ENCODE data around the gene SIRT4. TPM values are rescaled to one million over a fixed set of nuclear protein-coding genes. Genes with fewer than 3 reads are reported as not detected.

Gene SIRT4
- total RNA-seq, 1 donor from 2014 or later: 2.2 TPM

DNA sequence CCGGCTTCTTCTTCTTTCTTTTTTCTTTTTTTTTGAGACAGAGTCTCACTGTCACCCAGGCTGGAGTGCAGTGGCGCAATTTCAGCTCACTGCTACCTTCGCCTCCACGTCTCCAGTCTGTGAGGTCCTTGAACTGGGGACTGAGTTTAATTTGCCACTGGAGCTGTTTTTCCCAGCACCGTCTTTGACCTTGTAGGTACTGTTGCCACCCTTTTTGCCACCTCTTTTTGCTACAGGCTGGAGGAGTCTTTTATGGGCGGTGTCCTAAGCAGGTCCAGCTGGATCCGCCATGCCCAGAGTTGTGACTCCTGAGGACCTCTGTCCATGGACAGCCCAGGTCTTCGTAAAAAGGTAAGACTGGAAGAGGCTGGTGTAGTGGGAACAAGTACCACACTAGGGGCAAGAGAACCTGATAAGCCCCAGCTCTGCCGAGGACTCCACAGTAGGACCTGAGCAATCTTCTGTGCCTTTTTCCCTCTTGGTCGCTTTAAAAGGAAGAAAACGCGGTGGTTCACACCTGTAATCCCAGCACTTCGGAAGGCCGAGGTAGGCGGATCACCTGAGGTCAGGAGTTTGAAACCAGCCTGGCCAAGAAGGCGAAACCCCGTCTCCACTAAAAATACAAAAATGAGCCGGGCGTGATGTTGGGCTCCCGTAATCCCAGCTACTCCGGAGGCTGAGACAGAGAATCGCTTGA is 11.4 kb upstream of the SIRT4 start:
- H3K9me3 Mint-ChIP-seq: no peaks in the 10 kb centered on the region
- no peak overlapping the region for H3K27ac Mint-ChIP-seq
- H3K27me3 Mint-ChIP-seq (ENCODE audit: low read depth): peaks cover 12% of the 10 kb centered on the region
- intact Hi-C loops (cut with micrococcal nuclease): loop anchor here (1.0 to 2.0 kb wide), 2 partner anchors 38 to 59 kb away; no protein-coding TSS in a partner anchor
- peaks cover 8% of the 10 kb centered on the region for H3K4me1 Mint-ChIP-seq (ENCODE audit: low read depth)
- no peaks in the 10 kb centered on the region for H3K36me3 Mint-ChIP-seq (ENCODE audit: low read depth)
- no peak overlapping the region for H3K4me3 Mint-ChIP-seq (ENCODE audit: low read depth)
- DNase-seq (ENCODE audit: low spot score): peak; percentile 41

DNA sequence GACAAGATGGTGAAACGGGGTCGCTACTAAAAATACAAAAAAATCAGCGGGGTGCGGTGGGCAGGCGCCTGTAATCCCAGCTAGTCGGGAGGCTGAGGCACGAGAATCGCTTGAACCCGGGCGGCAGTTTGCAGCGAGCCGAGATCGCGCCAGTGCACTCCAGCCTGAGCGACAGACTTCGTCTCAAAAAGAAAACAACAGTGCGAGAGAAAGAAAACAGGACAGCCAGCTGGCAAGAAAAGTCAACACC is 9.8 kb upstream of the SIRT4 start:
- no peak for DNase-seq (ENCODE audit: low spot score)

DNA sequence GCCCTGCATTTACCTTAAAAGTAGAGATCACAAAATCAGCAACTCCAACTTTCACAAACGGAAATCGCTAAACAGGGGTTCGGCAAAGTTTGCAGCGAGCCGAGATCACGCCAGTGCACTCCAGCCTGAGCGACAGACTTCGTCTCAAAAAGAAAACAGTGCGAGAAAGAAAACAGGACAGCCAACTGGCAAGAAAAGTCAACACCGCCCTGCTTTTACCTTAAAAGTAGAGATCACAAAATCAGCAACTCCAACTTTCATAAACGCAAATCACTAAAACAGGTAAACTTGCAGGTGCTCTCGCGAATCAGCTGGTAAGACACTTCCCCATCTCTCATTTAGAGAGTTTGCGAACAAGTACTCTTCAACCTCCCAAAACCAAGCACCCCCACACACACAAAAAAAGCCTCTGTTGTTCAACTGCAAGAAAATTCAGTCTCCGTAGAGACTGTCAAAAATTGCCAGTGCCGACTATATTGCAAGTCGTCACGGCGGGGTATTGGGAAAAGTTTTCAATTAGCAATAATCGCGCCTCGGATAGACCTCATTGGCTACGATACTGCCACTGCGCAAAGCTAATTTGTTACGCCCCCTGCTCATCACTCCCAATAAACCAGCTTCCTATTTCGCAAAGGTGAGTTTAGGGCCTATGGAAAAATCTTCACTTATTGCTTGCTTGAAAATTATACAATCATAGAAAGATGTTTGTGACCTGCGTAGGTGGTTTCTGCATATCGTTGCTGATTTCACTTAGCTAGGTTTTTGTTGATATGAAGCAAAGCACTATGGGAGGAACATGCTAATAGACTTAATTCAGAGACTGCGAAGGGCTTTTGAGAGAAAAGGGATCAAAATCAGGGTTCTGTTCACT is 9.2 kb upstream of the SIRT4 start, which contains the start of gene RNU4-1:
Gene RNU4-1 (minus strand): TSS at position 577 of the 871 bp plus-strand sequence.
- Mint-ChIP-seq H3K27me3 (ENCODE audit: low read depth) (peaks cover 9% of the 10 kb centered on the region), H3K9me3 (no peaks in the 10 kb centered on the region), H3K36me3 (ENCODE audit: low read depth) (no peaks in the 10 kb centered on the region), H3K4me3 (ENCODE audit: low read depth) (no peak within 1 kb of the TSS), H3K4me1 (ENCODE audit: low read depth) (peaks cover 8% of the 10 kb centered on the region), H3K27ac (no peak within 1 kb of the TSS)
- intact Hi-C loops (cut with micrococcal nuclease): loop anchor here (1.0 to 2.0 kb wide), 6 partner anchors 9 to 280 kb away; partner anchors contain the start of genes PXN, RPLP0 and SIRT4
- DNase-seq (ENCODE audit: low spot score): peak; percentile 76

More for the DNA sequence above, 9.8 kb upstream of the SIRT4 start:
- peaks cover 8% of the 10 kb centered on the region for H3K4me1 Mint-ChIP-seq (ENCODE audit: low read depth)
- intact Hi-C loops (cut with micrococcal nuclease): loop anchor here (1.0 to 2.0 kb wide), 4 partner anchors 25 to 280 kb away; partner anchors contain the start of gene PXN
- H3K36me3 Mint-ChIP-seq (ENCODE audit: low read depth): no peaks in the 10 kb centered on the region
- no peak overlapping the region for H3K4me3 Mint-ChIP-seq (ENCODE audit: low read depth)
- no peak overlapping the region for H3K27ac Mint-ChIP-seq
- H3K27me3 Mint-ChIP-seq (ENCODE audit: low read depth): peaks cover 10% of the 10 kb centered on the region
- H3K9me3 Mint-ChIP-seq: no peaks in the 10 kb centered on the region

- Mint-ChIP-seq H3K4me1 (ENCODE audit: low read depth) (peaks cover 11% of the 10 kb centered on the region), H3K27ac (no peak overlapping the region), H3K36me3 (ENCODE audit: low read depth) (no peaks in the 10 kb centered on the region), H3K9me3 (no peaks in the 10 kb centered on the region), H3K4me3 (ENCODE audit: low read depth) (no peak overlapping the region), H3K27me3 (ENCODE audit: low read depth) (peaks cover 4% of the 10 kb centered on the region)
- DNase-seq (ENCODE audit: low spot score): no peak
- intact Hi-C loops (cut with micrococcal nuclease): no loop called here
These were observed 12.1 kb downstream of the SIRT4 start for GRCh38 chr12:120314220-120314619.

DNA sequence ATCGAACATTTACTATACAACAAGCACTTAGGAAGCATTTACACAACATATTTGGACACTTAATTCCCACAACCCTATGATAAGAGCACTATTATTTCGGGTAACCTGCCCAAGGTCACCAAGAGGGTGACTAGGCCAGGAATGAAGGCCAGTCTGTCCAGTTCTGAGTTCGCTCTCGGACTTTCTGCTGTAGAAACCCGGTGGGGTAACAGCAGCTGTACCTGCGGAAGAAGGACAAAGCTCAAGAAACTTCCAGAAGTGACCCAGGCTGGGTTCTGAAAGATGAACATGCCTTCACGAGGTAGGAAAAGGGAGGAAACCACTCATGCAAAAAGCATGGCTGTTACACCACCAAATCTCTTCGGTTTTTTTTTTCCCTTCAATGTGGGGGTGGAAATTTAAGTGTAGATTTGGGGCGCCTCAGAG is 14.7 kb downstream of the SIRT4 start:
- peaks cover 11% of the 10 kb centered on the region for H3K4me1 Mint-ChIP-seq (ENCODE audit: low read depth)
- intact Hi-C loops (cut with micrococcal nuclease): loop anchor here (1.0 kb wide), 2 partner anchors 15 to 25 kb away; partner anchors contain the start of gene SIRT4
- H3K27me3 Mint-ChIP-seq (ENCODE audit: low read depth): peaks cover 4% of the 10 kb centered on the region
- H3K27ac Mint-ChIP-seq: peak overlapping the region; percentile 96
- no peaks in the 10 kb centered on the region for H3K36me3 Mint-ChIP-seq (ENCODE audit: low read depth)
- peak overlapping the region; percentile 95 for H3K4me3 Mint-ChIP-seq (ENCODE audit: low read depth)
- DNase-seq (ENCODE audit: low spot score): no peak
- no peaks in the 10 kb centered on the region for H3K9me3 Mint-ChIP-seq

DNA sequence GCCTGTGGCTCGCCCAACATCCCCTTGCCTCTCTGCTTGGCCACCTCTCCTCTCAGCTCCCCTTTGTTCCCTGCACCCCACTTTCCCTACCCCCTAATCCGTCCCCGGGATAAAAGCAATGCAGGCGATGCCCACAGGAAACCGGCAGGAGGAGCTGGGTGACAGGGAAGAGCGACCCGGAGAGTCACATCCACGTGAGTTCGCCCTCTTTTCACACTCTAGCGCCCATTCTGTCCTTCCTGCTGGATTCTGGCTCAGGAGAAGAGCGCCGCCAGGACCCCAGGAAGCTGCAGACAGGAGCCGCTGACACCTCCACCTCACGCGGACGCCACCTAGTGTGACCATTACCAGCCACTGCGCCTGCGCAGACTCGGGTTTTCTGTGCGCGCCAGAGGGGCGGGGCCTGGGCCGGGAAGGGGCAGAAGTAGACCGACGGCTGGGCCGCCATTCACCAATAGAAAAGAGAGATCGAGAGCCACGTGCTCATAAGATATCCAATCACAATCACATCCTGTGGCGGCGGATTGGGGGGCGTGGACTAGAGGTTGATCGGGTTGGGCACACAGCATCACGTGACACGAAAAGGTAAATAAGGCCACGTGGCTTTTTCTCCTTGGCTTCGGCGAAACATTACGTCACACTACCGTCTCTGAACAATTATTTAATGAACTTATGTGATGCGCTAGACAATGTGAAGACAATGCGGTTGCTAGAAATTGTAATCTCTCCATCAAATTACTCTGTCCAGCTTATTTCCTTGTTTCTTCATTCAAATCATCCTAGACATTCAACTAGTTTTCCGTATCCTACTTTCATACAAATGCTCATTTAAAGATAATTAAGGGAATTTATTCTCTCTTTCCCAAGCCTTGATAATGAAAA is 15.3 kb downstream of the SIRT4 start:
- H3K4me3 Mint-ChIP-seq (ENCODE audit: low read depth): peak overlapping the region; percentile 95
- H3K4me1 Mint-ChIP-seq (ENCODE audit: low read depth): peaks cover 11% of the 10 kb centered on the region
- peak; percentile 100 for DNase-seq (ENCODE audit: low spot score)
- no peaks in the 10 kb centered on the region for H3K9me3 Mint-ChIP-seq
- H3K27ac Mint-ChIP-seq: peak overlapping the region; percentile 96
- H3K27me3 Mint-ChIP-seq (ENCODE audit: low read depth): peaks cover 4% of the 10 kb centered on the region
- H3K36me3 Mint-ChIP-seq (ENCODE audit: low read depth): no peaks in the 10 kb centered on the region
- intact Hi-C loops (cut with micrococcal nuclease): loop anchor here (1.0 kb wide), 2 partner anchors 15 to 25 kb away; partner anchors contain the start of gene SIRT4

GRCh38 chr12:120321382-120322202 is 19.5 kb downstream of the SIRT4 start:
- Mint-ChIP-seq H3K4me1 (ENCODE audit: low read depth) (peaks cover 19% of the 10 kb centered on the region), H3K4me3 (ENCODE audit: low read depth) (no peak overlapping the region), H3K27ac (no peak overlapping the region), H3K36me3 (ENCODE audit: low read depth) (no peaks in the 10 kb centered on the region), H3K27me3 (ENCODE audit: low read depth) (peaks cover 7% of the 10 kb centered on the region), H3K9me3 (no peaks in the 10 kb centered on the region)
- DNase-seq (ENCODE audit: low spot score): no peak
- intact Hi-C loops (cut with micrococcal nuclease): loop anchor here (10.0 kb wide), 1 partner anchor 263 kb away; the partner anchor contains the start of gene POP5

GRCh38 chr12:120323772-120324171 is 21.7 kb downstream of the SIRT4 start:
- Mint-ChIP-seq H3K4me3 (ENCODE audit: low read depth) (no peak overlapping the region), H3K4me1 (ENCODE audit: low read depth) (peaks cover 9% of the 10 kb centered on the region), H3K9me3 (no peaks in the 10 kb centered on the region), H3K27ac (no peak overlapping the region), H3K36me3 (ENCODE audit: low read depth) (no peaks in the 10 kb centered on the region), H3K27me3 (ENCODE audit: low read depth) (peaks cover 3% of the 10 kb centered on the region)
- no peak for DNase-seq (ENCODE audit: low spot score)
- intact Hi-C loops (cut with micrococcal nuclease): loop anchor here (10.0 kb wide), 1 partner anchor 261 kb away; the partner anchor contains the start of gene POP5

DNA sequence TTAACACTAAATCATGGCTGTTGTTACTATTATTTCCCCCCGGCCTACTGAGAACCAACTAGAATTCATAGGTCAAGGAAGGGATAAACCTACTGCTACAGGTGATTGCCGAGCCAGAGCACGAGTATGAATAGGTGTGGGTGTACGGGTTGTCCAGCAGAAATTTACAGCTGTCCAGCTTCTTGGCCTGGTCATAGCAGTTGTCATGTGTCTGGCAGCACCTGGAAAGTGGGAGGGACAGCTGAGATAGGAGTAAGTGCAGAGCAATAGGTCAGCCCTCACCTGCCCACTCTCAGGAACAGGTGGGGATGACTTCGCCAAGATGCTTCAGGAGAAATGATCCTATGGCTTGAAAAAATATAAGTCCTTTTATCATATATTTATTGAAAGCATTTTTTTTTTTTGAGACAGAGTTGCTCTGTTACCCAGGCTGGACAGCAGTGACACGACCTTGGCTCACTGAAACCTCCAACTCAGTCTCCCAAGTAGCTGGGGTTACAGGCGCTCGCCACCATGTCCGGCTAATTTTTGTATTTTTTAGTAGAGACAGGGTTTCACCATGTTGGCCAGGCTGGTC is 22.8 kb downstream of the SIRT4 start:
- no peak overlapping the region for H3K4me3 Mint-ChIP-seq (ENCODE audit: low read depth)

DNA sequence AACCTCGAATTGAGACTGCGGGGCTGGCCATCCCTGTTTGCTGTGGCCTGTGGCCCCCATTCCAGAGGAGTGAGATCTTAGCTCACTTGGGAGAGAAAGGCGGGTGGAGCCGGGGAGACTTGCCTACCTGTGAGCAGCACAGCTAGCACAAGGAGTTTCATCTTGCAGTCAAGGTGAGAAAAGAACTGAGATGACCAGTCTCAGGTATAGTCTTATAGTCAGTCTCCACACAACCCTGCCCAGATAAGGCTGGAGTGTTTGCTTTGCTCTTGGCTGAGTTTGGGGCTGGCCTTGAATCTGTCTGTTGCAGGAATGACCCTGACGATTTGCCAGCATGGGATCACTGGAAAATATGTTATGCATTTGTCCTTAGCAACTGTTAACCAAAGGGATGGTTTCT is 25.5 kb downstream of the SIRT4 start, which contains the start of gene PLA2G1B:
Gene PLA2G1B (minus strand): TSS at position 187 of the 400 bp plus-strand sequence. CDS start 26 bp downstream, at position 161.
- H3K27ac Mint-ChIP-seq: no peak within 1 kb of the TSS
- no peak within 1 kb of the TSS for H3K4me3 Mint-ChIP-seq (ENCODE audit: low read depth)
- intact Hi-C loops (cut with micrococcal nuclease): loop anchor here (5.0 to 10.0 kb wide), 2 partner anchors 110 to 257 kb away; partner anchors contain the start of genes COX6A1 and POP5

More for the DNA sequence above, 22.8 kb downstream of the SIRT4 start:
- intact Hi-C loops (cut with micrococcal nuclease): loop anchor here (5.0 to 10.0 kb wide), 2 partner anchors 112 to 260 kb away; partner anchors contain the start of genes COX6A1 and POP5
- Mint-ChIP-seq H3K9me3 (no peaks in the 10 kb centered on the region), H3K27me3 (ENCODE audit: low read depth) (peaks cover 3% of the 10 kb centered on the region), H3K27ac (no peak overlapping the region), H3K36me3 (ENCODE audit: low read depth) (no peaks in the 10 kb centered on the region), H3K4me1 (ENCODE audit: low read depth) (peaks cover 9% of the 10 kb centered on the region)
- DNase-seq (ENCODE audit: low spot score): no peak

DNA sequence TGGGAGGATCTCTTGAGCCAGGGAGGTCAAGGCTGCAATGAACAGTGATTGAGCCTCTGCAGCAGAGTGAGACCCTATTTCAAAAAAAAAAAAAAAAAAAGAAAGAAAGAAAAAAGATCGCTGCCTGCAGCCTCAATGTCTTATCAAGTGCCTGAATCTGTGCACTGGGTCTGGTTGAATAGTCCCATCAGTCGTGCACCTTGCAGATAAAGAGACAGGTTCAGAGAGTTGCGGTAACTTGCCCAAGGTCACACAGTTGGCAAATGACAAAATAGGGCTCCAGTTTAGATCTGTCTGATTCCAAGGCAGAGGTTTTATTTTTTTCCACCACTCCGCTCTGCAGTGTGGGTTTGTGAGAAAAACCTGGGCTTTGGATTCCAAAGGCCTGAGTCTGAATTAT is 26.1 kb downstream of the SIRT4 start:
- no peak overlapping the region for H3K4me3 Mint-ChIP-seq (ENCODE audit: low read depth)
- no peaks in the 10 kb centered on the region for H3K36me3 Mint-ChIP-seq (ENCODE audit: low read depth)
- peaks cover 9% of the 10 kb centered on the region for H3K4me1 Mint-ChIP-seq (ENCODE audit: low read depth)
- peaks cover 3% of the 10 kb centered on the region for H3K27me3 Mint-ChIP-seq (ENCODE audit: low read depth)
- intact Hi-C loops (cut with micrococcal nuclease): loop anchor here (5.0 to 10.0 kb wide), 2 partner anchors 109 to 257 kb away; partner anchors contain the start of genes COX6A1 and POP5
- no peak for DNase-seq (ENCODE audit: low spot score)
- H3K27ac Mint-ChIP-seq: no peak overlapping the region
- no peaks in the 10 kb centered on the region for H3K9me3 Mint-ChIP-seq

More for the DNA sequence above, 25.5 kb downstream of the SIRT4 start, which contains the start of gene PLA2G1B:
- Mint-ChIP-seq H3K9me3 (no peaks in the 10 kb centered on the region), H3K4me1 (ENCODE audit: low read depth) (peaks cover 9% of the 10 kb centered on the region), H3K36me3 (ENCODE audit: low read depth) (no peaks in the 10 kb centered on the region), H3K27me3 (ENCODE audit: low read depth) (peaks cover 3% of the 10 kb centered on the region)
- DNase-seq (ENCODE audit: low spot score): no peak

All from activated T-helper 2 cell treated with anti-CD3 and anti-CD28 coated beads, Interferon-gamma antibody, Interleukin-2, Interleukin-4, amounts not matched to agents 10 μg/mL and 5 μg/mL and 100 μg/mL, durations not matched to agents 14 hours and 24 hours and 36 hours (primary cell).